ES-I3 (cell line): ENCODE data around the gene TTI1.
"Not testable (repeated sequence)": the region's sequence is repeated elsewhere in the genome, so short reads cannot be mapped to it uniquely, and the experiment has no call there.

Source experiments
- H3K36me3 ChIP-seq: 2 replicates; pipeline ENCODE4 v1.6.1; 2013; ENCODE audit warnings: mild to moderate bottlenecking, low read length, control low read depth, moderate library complexity; ENCODE audit not compliant: insufficient read depth
- H3K4me1 ChIP-seq: 2 replicates; pipeline ENCODE4 v1.6.1; 2013; ENCODE audit warnings: mild to moderate bottlenecking, control low read depth, low read length; ENCODE audit not compliant: insufficient read depth
- H3K9ac ChIP-seq: 2 replicates; pipeline ENCODE4 v1.6.1; 2013; ENCODE audit warnings: low read depth, mild to moderate bottlenecking, low read length, moderate library complexity
- H3K9me3 ChIP-seq: 2 replicates; pipeline ENCODE4 v1.6.1; 2013; ENCODE audit warnings: mild to moderate bottlenecking, low read length, moderate library complexity; ENCODE audit not compliant: control insufficient read depth, insufficient read depth

Gene TTI1

DNA sequence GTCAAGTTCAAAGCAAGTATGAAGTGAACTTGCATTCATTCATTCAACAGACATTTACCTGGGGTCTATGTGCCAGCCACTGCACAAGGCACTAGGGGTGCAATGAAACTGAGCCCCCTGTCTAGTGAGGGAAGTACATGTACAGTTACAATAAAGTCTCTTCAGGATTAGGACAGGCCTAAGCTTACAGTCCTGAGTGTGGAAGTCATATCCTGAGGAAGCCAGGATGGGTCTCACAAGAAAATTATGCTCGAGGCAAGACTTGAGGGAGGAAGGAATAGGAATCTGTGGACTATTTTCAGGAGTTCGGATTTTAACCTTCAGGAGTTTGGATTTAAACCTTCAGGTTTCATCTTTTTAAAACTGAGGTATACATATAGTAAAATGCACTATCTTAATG lies 19.4 kb downstream of the TTI1 start:
- Histone ChIP-seq H3K4me1 (no peaks in the 10 kb centered on the region), H3K36me3 (peaks cover 19% of the 10 kb centered on the region), H3K9ac (no peak overlapping the region), H3K9me3 (peaks cover 8% of the 10 kb centered on the region)

DNA sequence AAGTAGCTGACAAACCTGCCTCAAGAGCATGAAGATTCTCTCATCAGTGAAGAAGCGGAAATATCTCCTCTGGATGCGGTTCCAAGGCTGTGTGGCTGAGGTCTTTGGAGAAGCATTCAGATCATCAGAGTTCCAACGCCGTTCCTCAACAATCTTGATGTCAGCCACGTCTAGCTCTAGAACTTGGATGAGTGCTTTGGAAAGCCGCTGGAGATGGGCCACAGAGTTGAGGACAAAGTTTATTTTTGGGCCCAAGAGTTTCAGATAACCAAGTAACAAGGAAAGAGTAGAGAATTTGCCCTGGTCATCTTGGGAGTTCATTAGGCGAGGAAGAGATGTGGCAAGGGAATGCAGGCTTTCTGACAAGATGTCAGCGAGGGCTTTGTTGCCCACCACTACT lies 20.9 kb downstream of the TTI1 start:
- H3K4me1 ChIP-seq, result no peaks in the 10 kb centered on the region
- H3K9ac ChIP-seq, result no peak overlapping the region
- peaks cover 15% of the 10 kb centered on the region for H3K36me3 ChIP-seq
- peaks cover under 1% of the 10 kb centered on the region; the same call in 1 of the 2 replicates for H3K9me3 ChIP-seq

DNA sequence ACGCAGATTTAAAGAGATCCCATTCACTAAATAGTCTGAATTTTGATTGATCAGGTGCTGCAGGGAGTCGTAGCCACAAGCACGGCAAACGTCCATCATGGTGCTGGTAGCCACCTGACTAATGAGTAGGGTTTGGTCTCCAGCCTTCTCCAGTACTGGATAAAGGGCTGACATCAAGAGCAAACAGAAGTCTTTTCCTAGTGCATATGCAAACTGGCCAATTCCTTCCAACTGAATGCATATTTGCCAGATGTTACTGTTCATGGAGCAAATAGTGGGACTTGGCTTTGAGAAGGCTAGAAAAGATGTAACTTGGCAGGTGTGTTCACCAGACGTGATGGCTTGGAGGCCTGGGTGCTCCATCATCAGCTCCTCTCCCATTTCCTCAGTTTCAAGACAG lies 21.6 kb downstream of the TTI1 start:
- Histone ChIP-seq H3K4me1 (no peaks in the 10 kb centered on the region), H3K9me3 (no peaks in the 10 kb centered on the region), H3K36me3 (peaks cover 10% of the 10 kb centered on the region), H3K9ac (no peak overlapping the region)

DNA sequence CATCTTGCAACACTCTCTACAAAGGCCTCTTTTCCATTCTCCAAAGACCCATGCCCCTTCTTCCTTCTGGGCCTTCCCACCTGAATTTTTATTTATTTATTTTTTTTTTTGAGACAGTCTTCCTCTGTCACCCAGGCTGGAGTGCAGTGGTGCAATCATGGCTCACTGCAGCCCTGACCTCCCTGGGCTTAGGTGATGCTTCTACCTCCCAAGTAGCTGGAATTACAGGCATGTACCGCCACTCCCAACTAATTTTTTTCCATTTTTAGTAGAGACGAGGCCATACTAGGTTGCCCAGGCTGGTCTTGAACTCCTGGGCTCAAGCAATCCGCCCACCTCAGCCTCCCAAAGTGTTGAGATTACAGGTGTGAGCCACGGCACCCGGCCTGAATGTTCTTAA lies 23.8 kb downstream of the TTI1 start:
- H3K4me1 ChIP-seq, H3K9me3 ChIP-seq, H3K9ac ChIP-seq, H3K36me3 ChIP-seq: not testable (repeated sequence)

DNA sequence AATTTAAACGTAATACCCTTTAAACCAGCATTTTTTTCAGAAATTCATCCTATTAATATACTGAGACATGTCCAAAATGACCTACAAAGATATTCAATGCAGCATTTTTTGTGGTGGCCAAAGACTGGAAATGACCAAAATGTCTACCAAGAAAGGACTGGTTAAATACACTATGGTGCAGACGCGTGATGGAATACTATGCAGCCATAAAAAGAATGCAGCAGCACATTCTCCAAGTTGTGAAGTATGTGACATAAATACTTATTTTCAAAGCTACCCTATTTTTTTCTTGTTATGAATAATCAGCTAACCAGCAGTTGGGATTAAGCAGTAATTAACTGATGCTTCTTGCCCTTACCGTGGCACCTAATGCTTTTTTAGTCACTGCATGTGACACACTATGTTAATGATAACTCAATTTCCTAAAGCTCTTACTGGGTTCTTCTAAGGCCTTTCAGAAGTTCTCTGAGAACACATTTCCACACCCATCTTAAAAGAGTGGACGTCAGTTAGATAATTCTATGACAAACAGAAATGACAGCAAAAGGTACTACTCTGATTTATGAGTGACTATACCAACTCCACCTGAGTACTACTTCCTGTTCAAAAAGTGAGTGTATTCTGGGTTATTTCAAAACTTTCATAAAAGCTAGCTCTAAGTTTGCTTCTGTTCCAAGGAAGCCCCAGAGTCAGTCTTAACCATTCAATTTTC lies 24.9 kb downstream of the TTI1 start:
- Histone ChIP-seq H3K4me1 (no peaks in the 10 kb centered on the region), H3K36me3 (peaks cover 11% of the 10 kb centered on the region), H3K9me3 (no peaks in the 10 kb centered on the region), H3K9ac (no peak overlapping the region)

DNA sequence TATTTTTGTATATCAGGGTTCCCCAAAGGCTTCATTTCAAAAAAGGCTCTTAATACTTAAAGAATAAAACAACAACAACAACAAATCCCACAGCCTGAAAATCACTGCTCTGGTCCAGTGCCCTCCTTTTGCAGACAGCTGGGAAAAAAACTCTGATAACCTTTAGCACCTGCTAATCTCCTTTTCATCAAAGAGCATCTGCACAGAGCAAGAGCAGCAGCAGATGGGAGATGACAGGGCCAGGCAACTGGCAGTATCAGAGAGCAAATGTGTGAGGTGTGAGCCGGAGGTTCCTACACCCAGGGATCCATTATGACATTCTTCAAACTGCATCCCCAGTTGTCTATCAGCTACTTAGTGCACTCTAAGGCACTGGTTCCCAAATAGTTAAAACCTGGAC lies 25.7 kb downstream of the TTI1 start:
- Histone ChIP-seq H3K9me3 (no peaks in the 10 kb centered on the region), H3K9ac (no peak overlapping the region), H3K36me3 (peaks cover 11% of the 10 kb centered on the region), H3K4me1 (no peaks in the 10 kb centered on the region)

DNA sequence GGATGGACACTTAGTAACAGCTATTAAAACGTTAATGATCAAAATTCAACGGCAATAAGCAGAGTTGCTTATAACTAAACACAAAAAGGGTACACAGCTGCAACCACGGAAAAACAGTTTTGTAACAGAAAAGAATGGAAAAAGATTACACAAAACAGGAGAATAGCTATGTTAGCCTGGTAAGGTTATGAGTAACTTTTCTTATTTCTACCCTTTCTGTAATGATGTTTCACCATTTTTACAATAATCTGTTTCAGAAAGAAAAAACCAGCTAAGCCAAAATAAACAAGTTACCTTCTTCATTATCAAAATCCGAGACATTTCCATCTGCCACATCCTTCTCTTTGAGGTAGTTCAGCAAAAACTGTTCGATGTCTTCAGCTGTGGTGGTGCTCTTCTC lies 27.4 kb downstream of the TTI1 start:
- Histone ChIP-seq H3K9ac (no peak overlapping the region), H3K36me3 (peaks cover 20% of the 10 kb centered on the region; the same call in 1 of the 2 replicates), H3K4me1 (no peaks in the 10 kb centered on the region), H3K9me3 (no peaks in the 10 kb centered on the region)

DNA sequence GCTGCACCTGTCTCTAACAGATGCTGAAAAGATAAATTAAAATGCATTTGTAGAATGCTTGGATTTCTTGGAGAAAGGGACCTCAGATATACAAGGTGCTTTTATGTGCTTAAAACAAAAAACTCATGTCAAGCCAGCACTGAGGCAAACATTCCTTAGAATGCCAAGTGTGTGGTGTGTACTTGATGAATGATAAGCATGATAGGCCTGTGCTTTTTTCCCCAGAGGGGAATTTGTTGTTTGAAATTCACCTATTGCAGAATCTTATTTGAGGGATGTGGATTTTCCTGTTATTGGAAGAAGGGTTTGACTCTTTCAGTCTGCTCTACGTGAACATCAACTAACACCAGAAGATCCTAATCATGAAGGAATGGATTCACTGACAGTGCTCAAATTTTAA lies 28.8 kb downstream of the TTI1 start:
- H3K4me1 ChIP-seq, result no peaks in the 10 kb centered on the region
- no peaks in the 10 kb centered on the region for H3K9me3 ChIP-seq
- peaks cover 24% of the 10 kb centered on the region; the same call in 1 of the 2 replicates for H3K36me3 ChIP-seq
- no peak overlapping the region for H3K9ac ChIP-seq

DNA sequence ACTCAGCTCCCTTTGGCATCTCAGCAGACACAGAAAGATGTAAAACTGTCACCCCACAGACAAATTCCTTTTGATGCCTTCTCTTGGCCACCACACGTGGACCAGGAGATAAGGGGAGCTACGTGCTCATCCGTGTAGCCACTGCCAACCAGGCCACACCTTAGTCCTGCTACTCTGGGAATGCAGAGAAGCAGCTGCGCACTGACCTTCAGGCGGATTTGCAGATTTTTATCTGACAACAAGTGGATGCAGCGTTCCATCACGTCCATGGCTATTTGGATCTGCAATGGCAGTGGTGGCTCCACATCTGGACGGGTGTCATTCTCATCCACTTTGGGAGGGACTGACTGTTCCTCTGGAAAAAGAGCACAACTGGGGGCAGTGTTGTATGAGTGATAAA lies 30.8 kb downstream of the TTI1 start:
- Histone ChIP-seq H3K9ac (no peak overlapping the region), H3K4me1 (no peaks in the 10 kb centered on the region), H3K36me3 (peaks cover 28% of the 10 kb centered on the region), H3K9me3 (no peaks in the 10 kb centered on the region)

DNA sequence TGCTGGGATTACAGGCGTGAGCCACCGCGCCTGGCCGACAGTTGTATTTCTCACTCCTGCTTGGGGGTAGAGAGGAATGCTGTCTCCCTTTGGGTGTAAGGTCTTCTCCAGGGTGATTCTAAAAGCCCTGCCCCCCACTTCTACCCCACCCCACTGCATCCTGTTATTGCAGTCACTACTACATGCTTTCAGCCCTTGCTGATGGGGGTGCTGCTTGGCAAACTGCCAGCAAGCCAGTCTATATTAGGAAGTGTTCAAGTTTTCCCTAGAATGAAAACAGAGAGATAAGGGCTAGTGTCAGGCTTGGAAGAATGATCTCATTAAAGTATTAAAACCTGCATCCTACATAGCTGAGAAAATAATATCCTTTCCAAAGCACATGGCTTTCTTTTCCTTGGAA lies 31.3 kb downstream of the TTI1 start:
- Histone ChIP-seq H3K9ac (no peak overlapping the region), H3K4me1 (no peaks in the 10 kb centered on the region), H3K9me3 (no peaks in the 10 kb centered on the region), H3K36me3 (peaks cover 30% of the 10 kb centered on the region)

DNA sequence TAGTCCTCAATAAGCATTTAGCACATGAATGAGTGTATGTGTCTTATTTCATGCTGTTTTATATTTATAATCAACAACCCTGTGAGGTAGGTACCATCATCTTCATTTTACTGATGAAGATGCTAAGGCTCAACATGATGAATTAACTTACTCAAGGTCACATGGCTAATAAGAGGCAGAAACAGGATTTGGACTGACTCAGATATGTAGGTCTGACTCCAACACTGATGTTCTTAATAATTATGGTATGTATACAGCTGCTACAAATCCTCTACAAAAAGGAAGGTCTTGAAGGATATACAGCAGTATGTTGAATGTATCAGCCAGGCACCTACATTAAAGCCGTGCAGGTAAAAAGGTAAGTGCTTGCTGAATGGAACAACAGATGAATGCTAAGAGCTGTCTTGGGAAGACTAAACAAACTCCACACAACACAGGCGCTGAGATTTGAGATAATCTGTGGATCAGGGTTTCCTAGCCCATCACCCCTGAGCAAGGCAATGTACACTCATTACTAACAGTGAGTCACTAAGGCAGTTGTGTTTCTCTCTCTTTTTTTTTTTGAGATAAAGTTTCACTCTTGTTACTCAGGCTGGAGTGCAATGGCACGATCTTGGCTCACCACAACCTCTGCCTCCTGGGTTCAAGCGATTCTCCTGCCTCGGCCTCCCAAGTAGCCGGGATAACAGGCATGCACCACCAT lies 31.9 kb downstream of the TTI1 start:
- Histone ChIP-seq H3K4me1 (no peaks in the 10 kb centered on the region), H3K9ac (no peak overlapping the region), H3K36me3 (peaks cover 33% of the 10 kb centered on the region), H3K9me3 (no peaks in the 10 kb centered on the region)

DNA sequence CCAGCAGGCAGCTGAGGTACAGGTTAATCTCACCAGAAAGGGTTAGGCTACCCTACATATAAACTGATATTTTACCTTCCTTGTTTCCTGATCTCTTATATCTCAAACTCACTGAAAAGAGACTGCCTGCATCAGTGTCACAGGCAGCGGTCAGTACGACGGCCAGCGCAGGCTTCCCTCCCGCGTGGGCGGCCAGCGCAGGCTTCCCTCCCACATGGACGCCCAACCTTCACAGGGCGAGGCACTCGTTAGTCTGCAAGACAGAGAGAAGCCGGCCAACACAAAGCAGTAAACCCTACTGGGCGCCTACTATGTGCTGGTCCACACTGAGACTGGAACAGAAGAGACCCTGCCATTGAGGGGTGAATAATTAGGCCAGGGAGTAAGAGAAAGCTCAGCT lies 33.0 kb downstream of the TTI1 start:
- Histone ChIP-seq H3K36me3 (peaks cover 39% of the 10 kb centered on the region), H3K4me1 (no peaks in the 10 kb centered on the region), H3K9ac (no peak overlapping the region), H3K9me3 (no peaks in the 10 kb centered on the region)

DNA sequence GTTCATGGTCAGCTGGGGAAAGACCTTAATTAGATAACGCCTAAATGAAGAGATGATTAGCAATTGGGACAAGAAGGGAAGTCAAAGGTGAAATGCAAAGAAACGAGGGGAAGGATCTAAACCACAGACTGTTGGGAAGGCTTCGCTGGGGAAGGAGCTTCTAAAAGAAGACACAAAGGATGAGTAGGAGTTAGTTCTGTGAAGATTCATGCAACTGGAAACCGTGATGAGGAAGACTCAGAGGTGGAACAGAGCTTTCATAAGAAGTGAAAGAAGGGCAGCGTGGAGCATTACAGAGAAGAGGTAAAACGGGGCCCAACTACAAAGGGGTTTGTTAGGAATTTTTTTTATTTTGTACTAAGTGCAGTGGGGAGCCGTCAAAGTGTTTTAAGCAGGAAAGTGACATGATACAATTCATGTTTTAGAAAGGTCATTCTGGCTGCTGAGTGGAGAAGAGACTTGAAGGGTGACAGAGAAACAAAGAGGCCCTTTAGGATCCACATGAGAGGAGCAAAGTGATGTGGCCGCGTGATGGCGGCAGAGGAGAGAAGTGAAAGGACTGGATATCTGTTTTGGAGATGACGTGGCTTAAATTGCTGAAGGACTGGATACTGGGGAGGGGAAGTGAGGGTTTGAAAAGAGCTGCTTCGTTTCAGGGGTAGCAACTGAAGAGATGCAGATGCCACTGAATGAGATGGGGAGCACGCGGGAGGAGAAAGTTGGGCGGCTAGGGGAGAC lies 33.6 kb downstream of the TTI1 start:
- Histone ChIP-seq H3K36me3 (peaks cover 35% of the 10 kb centered on the region), H3K9ac (no peak overlapping the region), H3K4me1 (no peaks in the 10 kb centered on the region)

DNA sequence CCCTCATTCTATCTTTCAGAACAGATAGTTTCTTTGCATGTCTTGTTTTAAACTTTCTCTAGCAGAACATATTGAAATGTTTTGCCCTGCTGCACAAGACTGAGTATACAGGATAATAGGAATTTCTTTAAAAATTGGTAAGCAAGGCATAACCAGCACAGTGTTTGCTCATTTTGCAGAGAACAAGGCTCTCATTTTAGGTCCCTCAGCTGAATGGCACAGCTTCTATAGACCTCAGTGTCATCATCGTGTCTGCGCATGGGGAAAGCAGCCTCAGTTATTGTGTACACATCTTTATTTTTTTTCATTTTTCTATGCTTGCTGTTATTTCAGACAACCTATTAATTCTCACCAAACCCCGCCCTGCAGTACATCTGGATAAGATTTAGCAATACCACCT lies 35.7 kb downstream of the TTI1 start:
- Histone ChIP-seq H3K36me3 (peaks cover 28% of the 10 kb centered on the region), H3K9ac (no peak overlapping the region), H3K4me1 (peaks cover 4% of the 10 kb centered on the region; the same call in 1 of the 2 replicates), H3K9me3 (no peaks in the 10 kb centered on the region)

More for the DNA sequence above, 33.6 kb downstream of the TTI1 start:
- no peaks in the 10 kb centered on the region for H3K9me3 ChIP-seq
